OCI-M2 (cell line): ENCODE results near the gene TSACC.

ENCODE experiments used
- DNase-seq: peaks from one replicate; lab custom pipeline; 2025; ENCODE audit not compliant: unreplicated experiment; lab: John Stamatoyannopoulos, UW

Gene TSACC

DNA sequence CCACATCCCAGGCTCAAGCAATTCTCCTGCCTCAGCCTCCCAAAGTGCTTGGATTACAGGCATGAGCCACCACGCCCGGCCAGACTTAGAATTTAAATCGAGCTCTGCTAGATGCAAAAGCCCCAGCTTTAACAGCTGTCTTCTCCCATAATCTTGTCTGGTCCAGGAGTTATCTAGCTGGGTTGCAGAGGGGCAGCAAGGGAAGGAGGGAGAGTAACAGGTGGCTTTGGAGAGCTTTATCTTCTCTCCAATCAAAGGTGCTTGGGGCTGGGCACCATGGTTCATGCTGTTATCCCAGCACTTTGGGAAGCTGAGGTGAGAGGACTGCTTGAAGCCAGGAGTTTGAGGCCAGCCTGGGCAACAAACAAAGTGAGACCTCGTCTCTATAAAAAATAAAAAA lies 34.5 kb downstream of the TSACC start:
- no peak for DNase-seq

- DNase-seq: no peak
Observed at GRCh38 chr1:156373546-156373945, 35.2 kb downstream of the TSACC start.

- DNase-seq: no peak
Observed at GRCh38 chr1:156376146-156376545, 37.8 kb downstream of the TSACC start.

DNA sequence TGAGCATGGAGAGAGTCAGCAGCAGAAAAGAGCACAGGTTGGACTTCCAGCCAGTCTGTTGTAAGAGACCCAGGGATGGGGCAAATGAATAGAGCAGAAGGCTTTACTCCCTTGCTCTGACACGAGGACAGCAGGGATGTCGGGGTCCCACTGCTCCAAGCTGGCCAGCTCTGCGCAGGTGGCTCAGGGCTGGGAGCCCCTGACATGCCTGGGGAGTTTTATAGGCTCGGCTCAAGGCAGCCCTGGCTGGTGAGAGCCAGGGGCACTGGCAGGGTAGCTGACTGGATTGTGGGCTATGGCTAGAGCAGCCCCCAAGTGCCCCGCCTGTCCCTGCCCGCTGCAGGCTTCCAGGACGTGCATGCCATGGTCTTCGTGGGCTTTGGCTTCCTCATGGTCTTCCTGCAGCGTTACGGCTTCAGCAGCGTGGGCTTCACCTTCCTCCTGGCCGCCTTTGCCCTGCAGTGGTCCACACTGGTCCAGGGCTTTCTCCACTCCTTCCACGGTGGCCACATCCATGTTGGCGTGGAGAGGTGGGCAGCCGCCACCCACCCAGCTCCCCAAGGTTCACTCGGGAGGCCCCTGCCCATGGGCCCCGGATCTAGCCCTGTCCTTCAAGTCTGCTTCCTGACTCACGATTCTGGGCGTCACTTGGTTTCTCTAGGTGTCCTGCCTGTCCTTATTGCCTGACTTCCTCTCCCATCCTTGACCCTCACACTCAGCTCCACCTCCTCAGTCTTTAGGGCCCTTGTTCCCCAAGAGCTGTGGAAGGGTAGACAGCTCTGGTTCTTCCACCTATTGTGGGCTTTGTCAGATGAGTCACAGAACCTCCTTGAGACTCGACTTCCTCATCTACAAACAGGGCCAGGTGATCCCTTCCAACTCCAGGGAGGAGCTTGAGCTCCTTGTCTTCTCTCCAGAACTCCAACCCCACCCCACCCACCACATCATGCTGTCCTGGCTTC lies 38.9 kb downstream of the TSACC start:
- DNase-seq: no peak

- no peak for DNase-seq
Observed at GRCh38 chr1:156378557-156378956, 40.2 kb downstream of the TSACC start.

- no peak for DNase-seq
Observed at GRCh38 chr1:156379420-156380165, 41.3 kb downstream of the TSACC start.

- DNase-seq: no peak
Observed at GRCh38 chr1:156382561-156382960, 44.2 kb downstream of the TSACC start.

GRCh38 chr1:156383023-156383422 lies 44.7 kb downstream of the TSACC start:
- no peak for DNase-seq

- DNase-seq: no peak
Observed at GRCh38 chr1:156384007-156384406, 45.7 kb downstream of the TSACC start.

GRCh38 chr1:156384658-156385057 lies 46.3 kb downstream of the TSACC start:
- DNase-seq: no peak

DNA sequence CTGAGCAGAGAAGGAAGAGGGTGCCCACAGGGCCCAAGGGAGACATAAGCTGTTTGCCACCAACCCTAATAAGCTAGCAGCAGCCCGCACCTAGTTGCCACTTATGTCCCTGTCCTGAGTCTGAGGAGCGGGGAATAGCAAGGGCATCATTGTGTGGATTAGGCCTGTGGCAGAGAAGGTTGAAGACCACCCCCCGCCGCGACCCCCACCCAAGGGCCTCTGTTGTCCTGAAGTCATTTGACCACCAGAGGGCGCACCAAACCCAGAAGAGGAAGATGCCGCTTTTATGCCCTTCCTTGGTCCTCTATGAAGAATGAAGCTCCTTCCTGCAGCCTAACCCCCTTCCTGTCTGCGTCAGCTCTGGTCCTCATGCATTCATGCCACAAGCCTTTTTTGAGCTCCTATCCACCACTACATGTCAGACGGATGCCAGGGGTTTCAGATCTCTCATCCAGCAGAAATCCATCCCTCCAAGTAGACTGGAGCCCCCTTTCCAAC lies 47.3 kb downstream of the TSACC start:
- no peak for DNase-seq

DNA sequence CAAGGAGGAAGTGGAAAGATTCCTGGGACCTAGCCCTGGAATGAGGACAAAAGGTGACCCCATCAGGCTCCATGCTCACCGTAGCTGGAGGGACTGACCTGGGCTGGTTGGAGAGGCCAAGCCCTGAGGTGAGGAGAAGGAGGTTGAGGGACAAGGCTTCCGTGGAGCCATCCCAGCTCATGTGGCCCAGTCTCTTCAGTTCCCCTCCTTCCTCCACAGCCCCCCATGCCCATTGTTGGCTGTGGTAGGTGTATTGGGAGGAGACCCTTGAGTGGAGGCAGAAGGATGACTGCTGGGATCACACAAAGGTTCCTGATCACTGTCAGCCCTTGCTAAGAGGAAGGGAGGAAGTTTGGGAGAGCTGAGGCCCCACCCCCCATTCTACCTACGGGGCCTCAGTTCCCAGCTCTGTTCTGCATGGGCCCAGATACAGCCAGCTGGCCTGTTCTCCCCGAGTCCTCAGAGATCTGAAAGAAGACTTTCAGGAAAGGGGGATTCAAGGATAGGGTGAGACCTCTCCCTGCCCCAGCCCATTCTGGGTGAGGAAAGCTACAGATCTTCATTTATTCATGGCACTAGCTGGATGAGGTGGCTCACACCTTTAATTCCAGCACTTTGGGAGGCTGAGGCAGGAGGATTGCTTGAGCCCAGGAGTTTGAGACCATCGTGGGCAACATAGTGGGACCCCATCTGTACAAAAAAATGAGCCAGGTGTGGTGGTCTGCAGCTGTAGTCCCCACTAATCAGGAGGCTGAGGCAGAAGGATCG lies 48.0 kb downstream of the TSACC start:
- DNase-seq: no peak

- DNase-seq: no peak
Observed at GRCh38 chr1:156386949-156387869, 48.9 kb downstream of the TSACC start.

DNA sequence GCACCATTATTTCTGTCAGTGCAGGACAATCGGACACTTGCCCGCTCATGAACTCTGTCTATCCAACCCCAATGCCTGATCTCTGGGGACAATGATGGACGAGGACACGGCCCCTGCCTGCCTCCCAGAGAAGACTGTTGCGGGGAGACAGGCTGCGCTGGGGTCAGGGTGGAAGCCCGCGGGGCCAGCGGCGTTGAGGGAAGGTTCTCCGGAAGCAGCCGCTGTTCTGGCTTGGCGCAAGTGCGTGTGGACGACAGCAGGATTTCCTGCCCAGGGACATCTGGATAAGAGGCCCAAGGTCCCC lies 49.5 kb downstream of the TSACC start:
- DNase-seq: no peak

- no peak for DNase-seq
Observed at GRCh38 chr1:156388174-156389137, 50.1 kb downstream of the TSACC start.

DNA sequence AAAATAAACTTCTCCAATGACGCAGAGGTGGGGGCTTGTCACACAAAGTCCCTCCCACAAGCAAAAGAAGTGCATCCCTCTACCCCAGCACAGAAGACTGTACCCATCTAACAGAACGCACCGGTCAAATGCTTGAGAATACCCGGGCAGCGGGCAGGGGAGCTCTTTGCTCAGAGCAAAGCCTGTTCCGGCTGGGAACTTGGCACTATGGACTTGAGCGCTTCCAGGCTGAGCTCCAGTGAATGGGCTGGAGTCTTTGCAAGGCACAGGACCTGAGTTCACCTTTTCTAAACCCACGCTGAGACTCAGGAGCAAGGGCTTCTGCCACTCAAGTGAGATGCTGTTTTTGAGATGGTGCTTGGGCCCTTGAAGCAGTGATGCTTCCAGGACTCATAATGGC lies 51.0 kb downstream of the TSACC start:
- DNase-seq: no peak

GRCh38 chr1:156390469-156391365 lies 52.4 kb downstream of the TSACC start:
- no peak for DNase-seq

GRCh38 chr1:156391366-156391677 lies 53.0 kb downstream of the TSACC start:
- no peak for DNase-seq
